HCT116 (cell line): ENCODE data around the gene FGD4.

Experiments used
- CEBPB ChIP-seq: IDR thresholded peaks from 2 replicates; pipeline ENCODE4 v1.6.1; 2012; ENCODE audit warnings: low read depth
- MAX ChIP-seq: IDR thresholded peaks from 2 replicates; pipeline ENCODE4 v1.6.1; 2012
- POLR2A ChIP-seq: IDR thresholded peaks from 2 replicates; pipeline ENCODE4 v1.7.0; 2011; ENCODE audit warnings: borderline replicate concordance; ENCODE audit not compliant: insufficient read depth, insufficient read length; ENCODE audit errors: extremely low read depth
- POLR2AphosphoS5 ChIP-seq: IDR thresholded peaks from 2 replicates; pipeline ENCODE4 v1.6.1; 2011; ENCODE audit warnings: mild to moderate bottlenecking, low read depth, low read length, moderate library complexity
- RAD21 ChIP-seq: IDR thresholded peaks from 2 replicates; pipeline ENCODE4 v1.6.1; 2012; ENCODE audit warnings: low read depth, mild to moderate bottlenecking
- TCF7L2 ChIP-seq: IDR thresholded peaks from 2 replicates; pipeline ENCODE4 v1.7.0; 2011; ENCODE audit warnings: borderline replicate concordance, inconsistent platforms; ENCODE audit not compliant: insufficient read depth, insufficient read length; ENCODE audit errors: extremely low read depth
- TF ChIP-seq, protein P1 (sequence below): IDR thresholded peaks from 2 replicates; pipeline ENCODE4 v1.6.1; 2012; ENCODE audit warnings: low read depth
- TF ChIP-seq, protein P2 (sequence below), 3 experiments: fragments of 200-600 bp in 1 of 3; sonication (generic) in 1 of 3; IDR thresholded peaks in 2 of 3; conservative IDR thresholded peaks in 1 of 3; 2 replicates each; pipeline ENCODE4 v1.5.1; 2012 to 2017; ENCODE audit warnings: low read depth in 2 of 3, low read length in 2 of 3, antibody characterized with exemption in 1 of 3, borderline replicate concordance in 1 of 3, control low read depth in 1 of 3, mild to moderate bottlenecking in 1 of 3, mixed read lengths in 1 of 3, mixed run types in 1 of 3, moderate library complexity in 1 of 3; ENCODE audit not compliant: insufficient read depth in 1 of 3

- TF ChIP-seq RAD21 (no peak), CEBPB (no peak), POLR2A (no peak), POLR2AphosphoS5 (no peak), MAX (no peak), TCF7L2 (no peak)
- TF ChIP-seq, protein P1, sequence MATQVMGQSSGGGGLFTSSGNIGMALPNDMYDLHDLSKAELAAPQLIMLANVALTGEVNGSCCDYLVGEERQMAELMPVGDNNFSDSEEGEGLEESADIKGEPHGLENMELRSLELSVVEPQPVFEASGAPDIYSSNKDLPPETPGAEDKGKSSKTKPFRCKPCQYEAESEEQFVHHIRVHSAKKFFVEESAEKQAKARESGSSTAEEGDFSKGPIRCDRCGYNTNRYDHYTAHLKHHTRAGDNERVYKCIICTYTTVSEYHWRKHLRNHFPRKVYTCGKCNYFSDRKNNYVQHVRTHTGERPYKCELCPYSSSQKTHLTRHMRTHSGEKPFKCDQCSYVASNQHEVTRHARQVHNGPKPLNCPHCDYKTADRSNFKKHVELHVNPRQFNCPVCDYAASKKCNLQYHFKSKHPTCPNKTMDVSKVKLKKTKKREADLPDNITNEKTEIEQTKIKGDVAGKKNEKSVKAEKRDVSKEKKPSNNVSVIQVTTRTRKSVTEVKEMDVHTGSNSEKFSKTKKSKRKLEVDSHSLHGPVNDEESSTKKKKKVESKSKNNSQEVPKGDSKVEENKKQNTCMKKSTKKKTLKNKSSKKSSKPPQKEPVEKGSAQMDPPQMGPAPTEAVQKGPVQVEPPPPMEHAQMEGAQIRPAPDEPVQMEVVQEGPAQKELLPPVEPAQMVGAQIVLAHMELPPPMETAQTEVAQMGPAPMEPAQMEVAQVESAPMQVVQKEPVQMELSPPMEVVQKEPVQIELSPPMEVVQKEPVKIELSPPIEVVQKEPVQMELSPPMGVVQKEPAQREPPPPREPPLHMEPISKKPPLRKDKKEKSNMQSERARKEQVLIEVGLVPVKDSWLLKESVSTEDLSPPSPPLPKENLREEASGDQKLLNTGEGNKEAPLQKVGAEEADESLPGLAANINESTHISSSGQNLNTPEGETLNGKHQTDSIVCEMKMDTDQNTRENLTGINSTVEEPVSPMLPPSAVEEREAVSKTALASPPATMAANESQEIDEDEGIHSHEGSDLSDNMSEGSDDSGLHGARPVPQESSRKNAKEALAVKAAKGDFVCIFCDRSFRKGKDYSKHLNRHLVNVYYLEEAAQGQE: no peak
- TF ChIP-seq, protein P2, sequence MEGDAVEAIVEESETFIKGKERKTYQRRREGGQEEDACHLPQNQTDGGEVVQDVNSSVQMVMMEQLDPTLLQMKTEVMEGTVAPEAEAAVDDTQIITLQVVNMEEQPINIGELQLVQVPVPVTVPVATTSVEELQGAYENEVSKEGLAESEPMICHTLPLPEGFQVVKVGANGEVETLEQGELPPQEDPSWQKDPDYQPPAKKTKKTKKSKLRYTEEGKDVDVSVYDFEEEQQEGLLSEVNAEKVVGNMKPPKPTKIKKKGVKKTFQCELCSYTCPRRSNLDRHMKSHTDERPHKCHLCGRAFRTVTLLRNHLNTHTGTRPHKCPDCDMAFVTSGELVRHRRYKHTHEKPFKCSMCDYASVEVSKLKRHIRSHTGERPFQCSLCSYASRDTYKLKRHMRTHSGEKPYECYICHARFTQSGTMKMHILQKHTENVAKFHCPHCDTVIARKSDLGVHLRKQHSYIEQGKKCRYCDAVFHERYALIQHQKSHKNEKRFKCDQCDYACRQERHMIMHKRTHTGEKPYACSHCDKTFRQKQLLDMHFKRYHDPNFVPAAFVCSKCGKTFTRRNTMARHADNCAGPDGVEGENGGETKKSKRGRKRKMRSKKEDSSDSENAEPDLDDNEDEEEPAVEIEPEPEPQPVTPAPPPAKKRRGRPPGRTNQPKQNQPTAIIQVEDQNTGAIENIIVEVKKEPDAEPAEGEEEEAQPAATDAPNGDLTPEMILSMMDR (IDR thresholded peaks at IDR 0.05 in 2 of 3, conservative IDR thresholded peaks at IDR 0.05 in 1 of 3; ENCODE audit: borderline replicate concordance in 1 of 3, insufficient read depth in 1 of 3, low read depth in 2 of 3, low read length in 2 of 3): no peak
Measured at GRCh38 chr12:32493282-32493681, 93.9 kb downstream of the FGD4 start.
